ENCODE measurements around the gene TTC9.

GRCh38 chr14:70670992-70671651, 29.4 kb downstream of the TTC9 start:
- TF ChIP-seq CTCF (IDR thresholded peaks at IDR 0.05) (no peak), POLR2AphosphoS5 (IDR thresholded peaks at IDR 0.05) (no peak), POLR2A (IDR thresholded peaks at IDR 0.05) (no peak)
